ENCODE results near the gene HRG. TPM values are rescaled to one million over a fixed set of nuclear protein-coding genes. Genes with fewer than 3 reads are reported as not detected.
"Not testable (repeated sequence)": the region's sequence is repeated elsewhere in the genome, so short reads cannot be mapped to it uniquely, and the experiment has no call there.

Gene HRG
- total RNA-seq, 1 donor from 2014 or later: not detected

DNA sequence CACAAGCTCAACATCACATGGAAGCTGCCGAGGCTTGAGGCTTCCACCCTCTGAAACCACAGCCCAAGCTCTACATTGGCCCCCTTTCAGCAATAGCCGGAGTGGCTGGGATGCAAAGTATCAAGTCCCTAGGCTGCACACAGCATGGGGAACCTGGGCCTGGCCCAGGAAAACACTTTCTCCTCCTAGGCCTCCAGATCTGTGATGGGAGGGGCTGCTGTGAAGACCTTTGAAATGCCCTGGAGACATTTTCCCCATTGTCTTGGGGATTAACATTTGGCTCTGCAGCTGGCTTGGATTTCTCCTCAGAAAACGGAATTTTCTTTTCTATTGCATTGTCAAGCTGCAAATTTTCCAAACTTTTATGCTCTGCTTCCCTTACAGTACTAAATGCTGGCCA lies 18.2 kb downstream of the HRG start:
- no peak for DNase-seq

DNA sequence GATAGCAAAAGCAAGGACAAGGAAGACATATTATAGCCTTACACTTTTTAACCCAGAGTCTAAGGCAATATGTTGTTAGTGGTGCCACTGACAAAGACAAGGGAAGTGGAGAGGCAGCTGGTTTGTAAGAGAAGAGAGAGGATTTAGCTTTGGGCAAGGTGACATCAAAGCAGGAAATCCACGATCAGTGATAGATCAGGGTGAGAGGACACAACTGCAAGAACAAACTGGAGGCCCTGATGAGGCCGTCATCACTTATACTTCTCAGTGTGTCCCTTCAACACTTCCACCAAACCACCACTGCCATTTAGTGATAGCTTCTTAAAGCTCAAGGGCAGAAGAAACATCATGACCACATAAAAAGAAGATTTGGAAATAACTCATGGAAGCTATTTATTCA lies 20.7 kb downstream of the HRG start:
- not testable (repeated sequence) for DNase-seq

DNA sequence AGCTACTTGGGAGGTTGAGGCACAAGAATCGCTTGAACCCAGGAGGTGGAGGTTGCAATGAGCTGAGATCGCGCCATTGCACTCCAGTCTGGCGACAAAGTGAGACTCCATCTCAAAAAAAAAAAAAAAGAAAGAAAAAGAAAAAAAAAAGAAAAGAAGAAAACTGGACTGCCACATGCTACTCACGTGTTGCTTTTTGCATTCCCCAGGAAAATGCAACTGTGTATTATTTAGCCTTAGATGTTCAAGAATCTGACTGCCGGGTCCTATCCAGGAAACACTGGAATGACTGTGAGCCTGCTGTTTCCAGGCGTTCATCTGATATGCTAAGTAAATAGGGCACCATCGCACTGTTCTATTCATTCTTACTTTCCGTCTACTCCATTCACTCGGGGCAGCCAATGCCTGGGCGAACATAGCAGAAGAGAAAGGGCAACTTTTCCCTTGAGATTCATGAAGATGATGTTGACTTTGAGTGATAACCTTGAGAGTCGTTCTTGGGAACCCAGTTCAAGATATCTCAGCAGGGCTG lies 21.4 kb downstream of the HRG start:
- no peak for DNase-seq

DNA sequence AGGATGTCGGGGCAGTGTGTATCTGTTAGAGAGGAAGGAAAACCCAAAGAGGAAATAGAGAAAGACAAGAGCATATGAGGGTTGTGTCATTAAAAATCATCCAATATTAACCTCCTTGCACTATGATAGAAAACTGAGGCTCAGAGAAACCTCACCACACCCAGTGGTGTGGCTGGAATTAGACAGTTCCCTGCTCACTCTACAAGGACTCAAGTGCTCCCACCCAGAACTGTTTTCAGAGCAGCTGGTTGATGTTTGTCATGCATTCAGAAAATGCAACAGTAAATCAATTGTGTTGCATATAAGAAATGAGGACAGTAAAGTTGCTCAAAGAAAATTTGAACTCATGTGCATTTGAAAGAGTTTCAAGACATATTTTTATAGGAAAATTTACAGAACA lies 24.5 kb downstream of the HRG start:
- not testable (repeated sequence) for DNase-seq

DNA sequence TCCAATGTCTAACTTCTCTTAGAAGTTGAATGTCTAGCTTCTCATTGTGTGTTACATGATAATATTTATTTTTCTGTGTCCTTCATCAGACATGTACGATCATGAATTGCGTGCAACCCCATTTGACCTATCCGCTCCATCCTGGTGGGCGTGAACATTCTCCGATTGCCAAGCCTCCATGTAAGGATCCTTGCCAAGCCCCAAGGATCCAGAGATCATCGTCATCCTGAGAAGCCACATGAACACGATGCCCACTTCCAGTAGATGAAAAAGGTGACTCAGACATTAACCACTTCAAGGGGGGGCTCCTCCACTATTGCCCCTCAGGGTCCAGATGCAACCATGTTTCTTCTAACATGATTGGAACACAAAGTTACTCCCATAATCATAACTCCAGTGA lies 25.9 kb downstream of the HRG start:
- no peak for DNase-seq

DNA sequence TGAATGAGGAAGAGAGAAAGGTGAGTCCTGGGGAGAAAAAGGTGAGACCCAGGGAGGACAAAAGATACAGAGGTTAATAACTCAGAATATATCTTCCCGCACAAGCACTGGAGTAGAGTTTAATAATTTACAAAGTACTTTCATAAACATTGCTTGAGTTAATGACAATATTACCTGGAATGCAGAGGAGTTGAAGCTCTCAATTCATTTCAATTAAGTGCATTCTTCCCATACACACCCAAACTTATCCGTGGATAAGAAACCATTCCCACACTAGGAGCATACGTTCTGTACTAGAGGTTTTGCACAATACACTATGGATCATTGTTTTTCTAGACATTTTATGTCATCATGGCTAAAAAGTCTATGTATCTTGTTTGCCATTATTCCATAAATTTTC lies 28.0 kb downstream of the HRG start:
- no peak for DNase-seq

DNA sequence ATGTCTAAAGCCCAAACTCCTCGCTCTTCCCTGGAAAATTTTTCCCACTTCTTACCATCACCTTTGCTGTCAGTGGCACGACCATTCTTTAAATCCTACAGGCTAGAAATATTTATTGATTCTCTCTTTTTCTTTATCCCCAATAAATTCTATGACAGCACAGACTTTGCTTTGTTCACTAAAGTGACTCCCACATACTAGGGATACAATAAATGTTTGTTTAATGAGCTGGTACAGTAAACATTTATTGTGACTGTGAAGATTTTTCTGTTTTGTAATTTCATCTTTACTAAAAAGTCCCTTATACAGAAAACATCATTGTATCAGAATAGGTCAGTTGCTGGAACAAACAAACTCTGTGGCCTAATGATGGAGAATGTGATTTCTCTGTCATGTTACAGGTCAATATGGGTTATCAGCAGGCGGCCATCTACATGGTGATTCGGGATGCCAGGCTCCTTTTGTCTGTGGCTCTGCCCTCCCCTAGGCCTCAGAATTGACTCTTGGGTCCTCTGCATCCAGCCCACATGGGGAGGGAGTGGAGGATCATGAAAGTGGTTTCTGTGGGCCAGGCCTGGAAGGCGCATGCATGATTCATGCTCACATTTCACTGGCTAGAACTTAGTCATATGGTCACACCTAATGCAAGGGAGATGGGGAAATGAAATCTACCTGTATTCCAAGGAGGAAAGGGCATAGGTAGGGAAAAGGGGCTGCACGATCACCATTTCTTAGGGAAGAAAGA lies 28.6 kb downstream of the HRG start:
- DNase-seq: no peak

DNA sequence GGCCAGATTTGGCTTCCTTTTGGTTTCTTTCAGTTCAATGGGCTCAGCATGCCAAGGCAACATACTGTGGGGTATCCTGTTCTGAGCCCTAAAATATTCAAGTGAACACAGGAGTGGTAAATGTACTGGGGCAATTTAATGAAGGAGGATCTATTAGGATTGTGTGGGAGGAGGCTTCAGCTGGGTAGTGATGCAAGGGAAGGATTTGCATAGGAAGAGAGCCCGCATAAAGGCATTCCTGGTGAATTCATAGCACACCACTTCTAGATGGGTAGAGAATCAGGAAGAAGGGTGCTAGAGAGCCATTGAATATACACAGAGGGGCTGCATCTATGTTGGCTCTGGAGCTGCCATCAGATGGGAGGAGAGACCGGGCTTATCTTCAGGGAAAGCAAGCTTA lies 30.7 kb downstream of the HRG start:
- DNase-seq: no peak

DNA sequence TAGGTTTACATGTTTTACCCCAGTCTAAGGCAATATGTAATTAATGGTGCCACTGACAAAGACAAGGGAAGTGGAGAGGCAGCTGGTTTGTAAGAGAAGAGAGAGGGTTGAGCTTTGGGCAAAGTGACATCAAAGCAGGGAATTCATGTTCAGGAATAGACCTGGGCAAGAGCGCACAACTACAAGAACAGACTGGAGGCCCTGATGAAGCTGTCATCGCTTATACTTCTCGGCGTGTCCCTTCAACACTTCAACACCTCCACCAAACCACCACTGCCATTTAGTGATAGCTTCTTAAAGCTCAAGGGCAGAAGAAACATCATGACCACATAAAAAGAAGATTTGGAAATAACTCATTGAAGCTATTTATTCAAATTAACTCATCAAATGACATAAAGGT lies 31.7 kb downstream of the HRG start:
- DNase-seq: no peak

DNA sequence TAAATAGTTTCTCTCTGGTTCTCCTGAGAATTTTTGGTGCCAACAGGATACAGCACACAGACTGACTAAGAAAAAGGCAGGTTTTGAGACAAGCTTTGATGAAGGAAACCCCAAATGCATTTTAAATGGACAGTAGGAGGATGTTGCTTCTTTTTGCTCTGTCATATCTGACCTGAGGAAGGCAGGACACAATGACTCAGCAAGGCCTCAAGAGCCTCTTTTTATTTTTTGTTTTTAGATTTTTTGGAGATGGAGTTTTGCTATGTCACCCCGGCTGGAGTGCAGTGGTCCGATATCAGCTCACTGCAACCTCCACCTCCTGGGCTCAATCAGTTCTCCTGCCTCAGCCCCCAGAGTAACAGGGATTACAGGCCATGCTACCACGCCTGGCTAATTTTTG lies 34.5 kb downstream of the HRG start:
- no peak for DNase-seq

DNA sequence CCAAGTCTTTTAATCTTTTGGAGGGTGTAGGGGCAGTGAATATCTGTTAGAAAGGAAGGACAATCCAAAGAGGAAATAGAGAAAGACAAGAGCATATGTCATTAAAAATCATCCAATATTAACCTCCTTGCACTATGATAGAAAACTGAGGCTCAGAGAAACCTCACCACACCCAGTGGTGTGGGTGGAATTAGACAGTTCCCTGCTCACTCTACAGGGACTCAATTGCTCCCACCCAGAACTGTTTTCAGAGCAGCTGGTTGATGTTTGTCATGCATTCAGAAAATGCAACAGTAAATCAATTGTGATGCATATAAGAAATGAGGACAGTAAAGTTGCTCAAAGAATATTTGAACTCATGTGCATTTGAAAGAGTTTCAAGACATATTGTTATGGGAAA lies 36.6 kb downstream of the HRG start:
- DNase-seq: not testable (repeated sequence)

DNA sequence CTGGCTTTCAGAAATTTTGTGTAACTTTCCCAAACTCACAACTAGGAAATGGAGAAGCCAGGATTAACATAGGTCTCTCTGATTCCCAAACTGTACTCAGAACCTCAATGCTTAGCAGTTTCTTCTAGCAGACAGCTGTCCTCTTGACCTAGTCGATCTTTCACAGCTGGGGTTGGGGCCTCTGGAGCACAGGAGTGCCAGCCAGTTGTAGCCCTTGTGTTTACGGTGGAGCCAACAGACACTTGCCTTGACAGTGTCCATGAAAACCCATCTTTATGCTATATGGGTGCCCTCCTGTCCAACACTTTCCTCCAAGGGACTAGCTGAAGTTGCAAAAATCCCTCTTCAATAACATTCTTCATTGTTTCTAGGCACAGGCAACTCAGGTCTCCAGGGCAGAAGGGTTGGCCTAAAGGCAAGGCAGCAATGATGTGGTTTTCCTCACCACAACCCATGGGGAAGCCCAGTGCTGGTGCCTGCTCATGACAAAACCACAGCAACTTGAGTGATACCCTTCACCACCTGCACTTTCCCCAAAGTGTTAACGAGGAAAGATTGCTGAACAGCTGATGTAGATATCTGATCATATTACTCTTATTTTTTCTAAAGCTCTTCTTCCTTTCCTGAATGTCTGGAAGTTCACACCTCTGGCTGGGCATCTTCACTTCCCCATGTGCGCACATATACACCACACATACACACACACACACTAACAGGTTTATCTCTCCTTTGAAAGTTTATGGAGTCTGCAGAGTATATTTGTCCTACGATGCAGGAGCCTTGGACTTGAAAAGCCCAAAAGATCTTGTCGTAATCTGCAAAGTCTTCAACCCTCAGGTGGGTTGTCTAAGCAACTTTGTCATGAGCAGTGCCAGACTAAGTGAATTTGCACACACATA lies 40.3 kb downstream of the HRG start:
- DNase-seq: no peak

DNA sequence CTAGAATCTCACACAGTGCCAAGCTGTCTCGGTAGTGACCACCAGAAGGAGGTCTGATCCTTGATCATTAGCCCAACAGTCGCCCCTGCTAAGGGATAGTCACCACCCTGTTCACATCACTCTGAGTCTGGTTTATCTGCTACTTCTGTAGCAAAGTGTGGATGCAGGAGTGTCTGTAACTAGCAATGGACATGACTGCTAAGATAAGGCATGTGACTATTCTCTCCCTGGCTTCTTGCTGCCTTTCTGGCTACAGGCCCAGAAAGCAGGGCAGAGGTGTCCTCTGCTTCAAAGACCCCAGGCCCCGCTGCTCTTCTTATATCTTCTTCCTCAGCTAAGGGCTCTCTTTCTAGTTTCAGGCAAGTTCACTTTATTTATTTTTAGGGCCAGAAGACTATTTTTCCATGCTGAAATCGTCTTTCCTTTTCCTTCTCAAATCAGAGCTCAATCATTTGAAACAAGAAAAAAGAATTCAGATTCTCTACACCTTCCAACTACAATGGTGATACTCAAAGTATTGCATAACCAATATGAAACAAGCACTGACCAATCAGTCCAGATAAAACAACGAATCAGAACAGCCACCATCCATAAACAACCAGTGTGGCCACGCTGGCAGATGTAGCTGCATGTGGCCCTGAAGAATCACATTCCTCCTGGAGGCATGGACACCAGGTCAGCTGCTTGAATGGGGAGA lies 43.3 kb downstream of the HRG start:
- no peak for DNase-seq

DNA sequence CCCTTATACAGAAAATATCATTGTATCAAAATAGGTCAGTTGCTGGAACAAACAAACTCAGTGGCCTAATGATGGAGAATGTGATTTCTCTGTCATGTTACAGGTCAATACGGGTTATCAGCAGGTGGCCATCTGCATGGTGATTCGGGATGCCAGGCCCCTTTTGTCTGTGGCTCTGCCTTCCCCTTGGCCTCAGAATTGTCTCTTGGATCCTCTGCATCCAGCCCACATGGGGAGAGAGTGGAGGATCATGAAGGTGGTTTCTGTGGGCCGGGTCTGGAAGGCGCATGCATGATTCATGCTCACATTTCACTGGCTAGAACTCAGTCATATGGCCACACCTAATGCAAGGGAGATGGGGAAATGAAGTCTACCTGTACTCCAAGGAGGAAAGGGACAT lies 44.9 kb downstream of the HRG start:
- not testable (repeated sequence) for DNase-seq

DNA sequence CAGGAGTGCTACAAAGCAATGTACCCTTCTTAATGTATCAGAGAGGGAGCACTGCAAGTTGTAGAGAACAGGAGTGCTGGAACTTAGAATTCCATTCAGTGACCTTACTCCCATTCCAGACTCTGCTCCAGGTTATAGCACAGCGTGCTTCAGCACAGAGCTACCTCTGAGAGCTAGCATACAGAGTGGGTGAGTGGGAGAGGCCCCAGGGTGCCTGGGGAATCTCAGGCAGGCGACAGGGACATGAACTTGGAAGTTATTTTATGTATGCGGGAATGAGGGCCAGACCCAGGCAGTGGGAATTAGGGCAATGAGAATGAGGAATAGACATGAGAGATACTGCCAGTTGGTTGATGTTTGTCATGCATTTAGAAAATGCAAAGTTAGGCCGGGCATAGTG lies 47.7 kb downstream of the HRG start:
- no peak for DNase-seq

DNA sequence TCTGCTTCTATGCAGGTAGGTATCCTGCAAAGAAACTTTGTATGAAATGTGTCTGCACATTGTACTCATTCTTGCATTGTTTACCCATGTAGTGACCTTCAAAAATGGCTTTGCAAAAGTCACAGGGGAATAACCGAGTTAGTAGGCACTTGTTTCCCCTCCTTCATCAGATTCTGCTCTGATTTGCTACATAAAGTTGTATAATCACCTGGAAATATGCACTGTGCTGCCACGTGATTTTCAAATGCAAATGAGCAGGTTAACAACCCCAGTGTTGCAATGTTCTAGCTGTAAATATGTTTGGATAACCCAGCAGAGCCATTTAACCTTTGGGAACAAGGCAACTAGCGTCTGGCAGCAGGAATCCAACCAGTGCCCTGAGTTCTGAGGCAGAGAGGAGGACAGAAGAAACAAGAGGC lies 51.2 kb downstream of the HRG start, which contains the start of gene KNG1:
Gene KNG1, plus strand, starts transcription at position 321 of the 419 bp plus-strand sequence. CDS start 184 bp downstream, outside the sequence.
- no peak for DNase-seq

DNA sequence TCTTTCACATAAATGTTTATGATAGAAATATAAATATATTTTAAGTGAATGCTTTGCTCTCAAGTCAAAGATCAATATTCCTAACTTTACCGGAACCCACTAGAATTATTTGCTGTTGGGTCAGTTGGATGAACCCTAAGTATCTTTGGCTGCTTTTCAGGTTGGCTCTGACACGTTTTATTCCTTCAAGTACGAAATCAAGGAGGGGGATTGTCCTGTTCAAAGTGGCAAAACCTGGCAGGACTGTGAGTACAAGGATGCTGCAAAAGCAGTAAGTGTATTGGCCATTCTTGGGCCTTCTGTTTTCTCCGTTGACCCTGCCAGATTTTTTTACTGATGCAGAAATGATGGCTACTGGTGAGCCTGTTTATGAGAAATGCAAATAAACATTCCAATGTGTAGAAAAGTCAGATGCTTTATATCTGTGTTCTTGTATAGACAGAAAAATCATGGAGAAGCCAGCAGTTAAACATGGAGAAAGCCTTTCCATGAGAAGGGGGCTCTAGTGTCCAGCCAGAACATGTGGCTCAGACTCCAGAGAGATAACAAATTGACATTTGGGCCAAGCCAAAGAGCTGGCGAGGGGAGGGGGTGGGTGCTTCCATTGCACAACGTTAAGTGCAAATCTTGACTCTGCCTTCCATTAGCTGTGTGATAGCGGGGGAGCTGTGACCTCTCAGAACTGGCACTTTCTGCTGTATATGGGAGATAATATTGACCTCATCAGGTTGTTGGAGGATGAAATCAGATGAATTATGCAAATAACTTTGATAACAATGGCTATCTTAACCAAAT lies 54.3 kb downstream of the HRG start:
- no peak for DNase-seq

DNA sequence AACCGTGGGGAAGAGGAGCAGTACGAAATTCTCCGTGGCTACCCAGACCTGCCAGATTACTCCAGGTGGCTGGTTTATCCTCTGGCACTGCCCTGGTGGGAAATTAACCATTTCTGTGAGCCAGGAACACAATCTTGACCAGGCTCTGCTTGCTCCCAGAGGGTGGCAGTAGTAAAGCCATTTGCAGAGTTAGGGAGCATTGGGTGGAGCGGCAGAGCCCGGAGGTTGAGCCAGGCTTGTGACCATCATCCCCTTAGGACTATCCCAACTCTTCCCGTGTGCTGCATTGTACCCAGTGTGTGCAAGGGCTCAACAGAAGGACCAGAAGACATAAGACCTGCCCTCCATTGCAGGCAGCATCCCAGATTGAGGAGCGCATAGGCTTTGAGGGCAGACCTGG lies 56.6 kb downstream of the HRG start:
- DNase-seq: peak; percentile 24

DNA sequence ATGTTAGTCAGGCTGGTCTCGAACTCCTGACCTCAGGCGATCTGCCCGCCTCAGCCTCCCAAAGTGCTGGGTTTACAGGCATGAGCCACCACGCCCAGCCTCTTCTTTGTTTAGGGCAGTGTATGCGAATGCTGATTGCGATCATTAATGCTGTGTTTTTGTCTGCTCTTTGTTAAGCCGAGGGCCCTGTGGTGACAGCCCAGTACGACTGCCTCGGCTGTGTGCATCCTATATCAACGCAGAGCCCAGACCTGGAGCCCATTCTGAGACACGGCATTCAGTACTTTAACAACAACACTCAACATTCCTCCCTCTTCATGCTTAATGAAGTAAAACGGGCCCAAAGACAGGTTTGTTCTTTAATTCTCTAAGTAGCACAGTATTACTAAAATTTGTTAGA lies 59.1 kb downstream of the HRG start:
- no peak for DNase-seq
